Cerebellar cortex (tissue), 1 donor: ENCODE results near the gene LARP1.
A peak's percentile ranks its signal among the peaks of the same experiment; 100 is the strongest.

Experiments
- DNase-seq: peaks from one replicate; pipeline ENCODE4 v3.0.0-alpha.2; 2015; ENCODE audit warnings: low spot score

The LARP1 gene

GRCh38 chr5:154762261-154762660 is 7.1 kb downstream of the LARP1 start:
- DNase-seq: no peak

- DNase-seq: no peak
These were observed 7.5 kb downstream of the LARP1 start for GRCh38 chr5:154762700-154763099.

- DNase-seq: no peak
These were observed 9.8 kb downstream of the LARP1 start for GRCh38 chr5:154764967-154765366.

GRCh38 chr5:154765396-154765925 is 10.3 kb downstream of the LARP1 start:
- DNase-seq: no peak

GRCh38 chr5:154766558-154767281 is 11.5 kb downstream of the LARP1 start:
- DNase-seq: no peak

GRCh38 chr5:154767576-154767975 is 12.4 kb downstream of the LARP1 start:
- DNase-seq: no peak

- DNase-seq: no peak
These were observed 13.0 kb downstream of the LARP1 start for GRCh38 chr5:154768207-154768606.

GRCh38 chr5:154770111-154770510 is 14.9 kb downstream of the LARP1 start:
- no peak for DNase-seq

- DNase-seq: peak; percentile 38
These were observed 16.3 kb downstream of the LARP1 start for GRCh38 chr5:154771383-154771901.

GRCh38 chr5:154773326-154773725 is 18.1 kb downstream of the LARP1 start:
- DNase-seq: no peak

GRCh38 chr5:154776167-154776566 is 21.0 kb downstream of the LARP1 start:
- DNase-seq: no peak

- DNase-seq: no peak
These were observed 23.4 kb downstream of the LARP1 start for GRCh38 chr5:154778534-154778933.

GRCh38 chr5:154779105-154779504 is 23.9 kb downstream of the LARP1 start:
- no peak for DNase-seq

- DNase-seq: no peak
These were observed 25.0 kb downstream of the LARP1 start for GRCh38 chr5:154780128-154780527.

GRCh38 chr5:154782326-154782725 is 27.1 kb downstream of the LARP1 start:
- DNase-seq: no peak

- DNase-seq: no peak
These were observed 27.8 kb downstream of the LARP1 start for GRCh38 chr5:154782812-154783592.

GRCh38 chr5:154783774-154784460 is 28.7 kb downstream of the LARP1 start:
- no peak for DNase-seq

GRCh38 chr5:154784856-154785255 is 29.7 kb downstream of the LARP1 start:
- no peak for DNase-seq

GRCh38 chr5:154786414-154786813 is 31.2 kb downstream of the LARP1 start:
- DNase-seq: no peak

GRCh38 chr5:154788212-154788611 is 33.0 kb downstream of the LARP1 start:
- no peak for DNase-seq

GRCh38 chr5:154791535-154791934 is 36.4 kb downstream of the LARP1 start:
- DNase-seq: no peak
